HepG2 (cell line): ENCODE measurements around the gene ZNF17. TPM values are rescaled to one million over a fixed set of nuclear protein-coding genes. Genes with fewer than 3 reads are reported as not detected.

Experiments
- CREM ChIP-seq, 2 experiments: sonication (generic) in 1 of 2; formaldehyde crosslinking in 1 of 2; IDR thresholded peaks; 2 replicates each; pipeline versions ENCODE4 v1.4.0 to v1.6.1; 2016 to 2020; ENCODE audit warnings: antibody characterized with exemption in 1 of 2, mild to moderate bottlenecking in 1 of 2, missing genetic modification reagents in 1 of 2
- MTA1 ChIP-seq: sonication (generic); formaldehyde crosslinking; IDR thresholded peaks from 2 replicates; pipeline ENCODE4 v1.4.0; 2020; ENCODE audit warnings: missing genetic modification reagents, mild to moderate bottlenecking, borderline replicate concordance
- NFYB ChIP-seq: sonication (generic); formaldehyde crosslinking; IDR thresholded peaks from 2 replicates; pipeline ENCODE4 v1.4.0; 2020; ENCODE audit warnings: missing genetic modification reagents
- SP5 ChIP-seq: IDR thresholded peaks from 2 replicates; pipeline ENCODE4 v1.6.1; 2016; ENCODE audit warnings: low read depth, borderline replicate concordance
- SYNCRIP ChIP-seq: fragments of 200-400 bp; formaldehyde crosslinking; IDR thresholded peaks from 2 replicates; pipeline ENCODE4 v1.6.1; 2018; ENCODE audit warnings: mild to moderate bottlenecking, low read depth, low read length; ENCODE audit not compliant: insufficient read depth
- ZBTB3 ChIP-seq: sonication (generic); formaldehyde crosslinking; IDR thresholded peaks from 2 replicates; pipeline ENCODE4 v1.4.0; 2020; ENCODE audit warnings: low read depth, mild to moderate bottlenecking, moderate library complexity, missing genetic modification reagents, borderline replicate concordance
- ZFP36L2 ChIP-seq: sonication (generic); formaldehyde crosslinking; IDR thresholded peaks from 2 replicates; pipeline ENCODE4 v1.4.0; 2020; ENCODE audit warnings: missing genetic modification reagents
- ZFP41 ChIP-seq: sonication (generic); formaldehyde crosslinking; IDR thresholded peaks from 2 replicates; pipeline ENCODE4 v1.4.0; 2020; ENCODE audit warnings: mild to moderate bottlenecking, missing genetic modification reagents, borderline replicate concordance
- ZKSCAN5 ChIP-seq: sonication (generic); formaldehyde crosslinking; IDR thresholded peaks from 2 replicates; pipeline ENCODE4 v1.5.1; 2020; ENCODE audit warnings: mild to moderate bottlenecking, missing genetic modification reagents
- ZNF260 ChIP-seq: sonication (generic); formaldehyde crosslinking; IDR thresholded peaks from 2 replicates; pipeline ENCODE4 v1.4.0; 2020; ENCODE audit warnings: missing genetic modification reagents, low read depth, mild to moderate bottlenecking, borderline replicate concordance
- ZNF44 ChIP-seq: sonication (generic); formaldehyde crosslinking; IDR thresholded peaks from 2 replicates; pipeline ENCODE4 v1.5.1; 2020; ENCODE audit warnings: mild to moderate bottlenecking, missing genetic modification reagents
- ZNF441 ChIP-seq: sonication (generic); formaldehyde crosslinking; IDR thresholded peaks from 2 replicates; pipeline ENCODE4 v1.7.0; 2021; ENCODE audit warnings: missing genetic modification reagents, borderline replicate concordance
- ZNF484 ChIP-seq: sonication (generic); formaldehyde crosslinking; IDR thresholded peaks from 2 replicates; pipeline ENCODE4 v1.5.1; 2020; ENCODE audit warnings: mild to moderate bottlenecking, low read depth, missing genetic modification reagents, borderline replicate concordance
- ZNF530 ChIP-seq: sonication (generic); formaldehyde crosslinking; IDR thresholded peaks from 2 replicates; pipeline ENCODE4 v1.5.0; 2020; ENCODE audit warnings: low read depth, mild to moderate bottlenecking, missing genetic modification reagents
- ZNF660 ChIP-seq: sonication (generic); formaldehyde crosslinking; IDR thresholded peaks from 2 replicates; pipeline ENCODE4 v1.5.1; 2020; ENCODE audit warnings: mild to moderate bottlenecking, low read depth, missing genetic modification reagents, borderline replicate concordance
- ZNF781 ChIP-seq: sonication (generic); formaldehyde crosslinking; IDR thresholded peaks from 2 replicates; pipeline ENCODE4 v1.5.1; 2020; ENCODE audit warnings: borderline replicate concordance, mild to moderate bottlenecking, missing genetic modification reagents; ENCODE audit errors: not compliant biosample characterization
- polyA plus RNA-seq, 8 experiments: library from polyadenylated mRNA; depleted of rRNA in 3 of 8; stranded (reverse) in 7 of 8; unstranded in 1 of 8; fragments of >200 nt; fragmentation: Illumina TruSeq in 4 of 8; extraction: Trizol in 4 of 8; gene quantifications; 2 replicates each; pipeline versions ENCODE4 v1.2.1 to v1.2.3, GENCODE V29; 2011 to 2016; ENCODE audit warnings: low read depth in 4 of 8, missing spikeins in 1 of 8, mixed read lengths in 1 of 8; ENCODE audit not compliant: insufficient read depth in 1 of 8
- total RNA-seq, 5 experiments: library from RNA; depleted of rRNA; stranded (reverse); fragments of >200 nt; fragmentation: Illumina TruSeq; extraction: Trizol; gene quantifications; 2 replicates each; pipeline ENCODE4 v1.2.3, GENCODE V29; 2016; ENCODE audit warnings: low read depth in 1 of 5
- TF ChIP-seq, protein P1 (sequence below): sonication (generic); formaldehyde crosslinking; conservative IDR thresholded peaks from 2 replicates; pipeline ENCODE4 v1.8.0; 2022; ENCODE audit warnings: mild to moderate bottlenecking, moderate library complexity, missing genetic modification reagents
- TF ChIP-seq, protein P2 (sequence below): sonication (generic); formaldehyde crosslinking; IDR thresholded peaks from 2 replicates; pipeline ENCODE4 v1.8.1; 2022; ENCODE audit warnings: low read depth, mild to moderate bottlenecking, missing genetic modification reagents
- TF ChIP-seq, protein P3 (sequence below): IDR thresholded peaks from 2 replicates; pipeline ENCODE4 v1.6.1; 2012; ENCODE audit warnings: low read length, improper control_type of control experiment

The ZNF17 gene
- total and polyA plus RNA-seq, 2 of the 13 experiments (the other 11 are each of a cell fraction or from before 2014, with no cell fraction given) = 3.7 to 10.1 TPM

DNA sequence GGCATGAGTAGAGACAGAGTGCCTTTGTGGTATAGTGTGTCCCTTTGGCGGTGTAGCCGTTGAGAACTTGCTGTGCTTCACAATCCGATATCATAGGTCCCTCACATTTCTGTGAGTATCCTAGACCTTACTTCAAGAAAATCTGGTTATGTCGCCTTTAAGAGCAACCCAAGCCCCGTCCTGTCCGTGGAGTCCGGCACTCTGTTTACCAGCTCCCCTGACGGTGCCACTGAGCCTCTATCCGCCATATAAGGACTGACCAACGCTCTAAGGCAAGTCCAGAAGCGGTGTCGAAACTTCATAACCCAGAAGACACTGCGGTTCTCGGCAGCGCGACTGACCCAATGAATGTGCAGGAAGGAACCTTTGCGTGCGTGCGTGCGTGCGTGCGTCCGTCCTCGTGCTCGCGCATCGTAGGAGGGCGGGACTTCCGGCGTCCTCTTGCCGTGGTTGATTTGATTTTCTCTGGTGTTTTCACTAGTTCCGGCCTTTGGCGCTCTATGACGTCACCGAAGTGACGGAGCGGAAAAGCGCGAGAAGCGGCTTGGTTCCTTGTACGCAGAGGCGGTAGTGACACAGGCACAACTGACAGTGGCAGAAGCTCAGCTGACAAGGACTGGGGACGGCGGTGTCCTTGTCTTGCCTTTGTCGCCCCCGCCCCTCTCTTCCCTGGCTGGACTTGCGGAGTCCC is 47.8 kb upstream of the ZNF17 start, which contains the start of the genes TRAPPC2B and ZNF547 (continued):
- TF ChIP-seq, protein P1, sequence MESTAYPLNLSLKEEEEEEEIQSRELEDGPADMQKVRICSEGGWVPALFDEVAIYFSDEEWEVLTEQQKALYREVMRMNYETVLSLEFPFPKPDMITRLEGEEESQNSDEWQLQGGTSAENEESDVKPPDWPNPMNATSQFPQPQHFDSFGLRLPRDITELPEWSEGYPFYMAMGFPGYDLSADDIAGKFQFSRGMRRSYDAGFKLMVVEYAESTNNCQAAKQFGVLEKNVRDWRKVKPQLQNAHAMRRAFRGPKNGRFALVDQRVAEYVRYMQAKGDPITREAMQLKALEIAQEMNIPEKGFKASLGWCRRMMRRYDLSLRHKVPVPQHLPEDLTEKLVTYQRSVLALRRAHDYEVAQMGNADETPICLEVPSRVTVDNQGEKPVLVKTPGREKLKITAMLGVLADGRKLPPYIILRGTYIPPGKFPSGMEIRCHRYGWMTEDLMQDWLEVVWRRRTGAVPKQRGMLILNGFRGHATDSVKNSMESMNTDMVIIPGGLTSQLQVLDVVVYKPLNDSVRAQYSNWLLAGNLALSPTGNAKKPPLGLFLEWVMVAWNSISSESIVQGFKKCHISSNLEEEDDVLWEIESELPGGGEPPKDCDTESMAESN (CRISPR knock-in tag) = peak; percentile 88
- TF ChIP-seq ZNF781 (CRISPR knock-in tag) (peak; percentile 32), ZFP36L2 (no peak), ZNF441 (CRISPR knock-in tag) (no peak; the same call in 1 of the 2 replicates), ZFP41 (CRISPR knock-in tag) (no peak), ZBTB3 (CRISPR knock-in tag) (no peak), ZNF44 (peak; percentile 85; the same call in 1 of the 2 replicates), ZNF530 (CRISPR knock-in tag) (no peak), SP5 (CRISPR knock-in tag) (0 out of 2 replicates have a peak, but pooled peaks have one; percentile 11), MTA1 (CRISPR knock-in tag) (peak; percentile 58; the same call in 1 of the 2 replicates), NFYB (CRISPR knock-in tag) (peak; percentile 92), ZNF484 (CRISPR knock-in tag) (no peak), CREM (IDR thresholded peaks at IDR 0.05) (peak; percentile 99), CREM (CRISPR knock-in tag; IDR thresholded peaks at IDR 0.05) (peak; percentile 81), SYNCRIP (no peak), ZKSCAN5 (CRISPR knock-in tag) (no peak), ZNF660 (CRISPR knock-in tag) (no peak), ZNF260 (CRISPR knock-in tag) (no peak)
- TF ChIP-seq, protein P2, sequence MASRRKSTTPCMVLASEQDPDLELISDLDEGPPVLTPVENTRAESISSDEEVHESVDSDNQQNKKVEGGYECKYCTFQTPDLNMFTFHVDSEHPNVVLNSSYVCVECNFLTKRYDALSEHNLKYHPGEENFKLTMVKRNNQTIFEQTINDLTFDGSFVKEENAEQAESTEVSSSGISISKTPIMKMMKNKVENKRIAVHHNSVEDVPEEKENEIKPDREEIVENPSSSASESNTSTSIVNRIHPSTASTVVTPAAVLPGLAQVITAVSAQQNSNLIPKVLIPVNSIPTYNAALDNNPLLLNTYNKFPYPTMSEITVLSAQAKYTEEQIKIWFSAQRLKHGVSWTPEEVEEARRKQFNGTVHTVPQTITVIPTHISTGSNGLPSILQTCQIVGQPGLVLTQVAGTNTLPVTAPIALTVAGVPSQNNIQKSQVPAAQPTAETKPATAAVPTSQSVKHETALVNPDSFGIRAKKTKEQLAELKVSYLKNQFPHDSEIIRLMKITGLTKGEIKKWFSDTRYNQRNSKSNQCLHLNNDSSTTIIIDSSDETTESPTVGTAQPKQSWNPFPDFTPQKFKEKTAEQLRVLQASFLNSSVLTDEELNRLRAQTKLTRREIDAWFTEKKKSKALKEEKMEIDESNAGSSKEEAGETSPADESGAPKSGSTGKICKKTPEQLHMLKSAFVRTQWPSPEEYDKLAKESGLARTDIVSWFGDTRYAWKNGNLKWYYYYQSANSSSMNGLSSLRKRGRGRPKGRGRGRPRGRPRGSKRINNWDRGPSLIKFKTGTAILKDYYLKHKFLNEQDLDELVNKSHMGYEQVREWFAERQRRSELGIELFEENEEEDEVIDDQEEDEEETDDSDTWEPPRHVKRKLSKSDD (CRISPR knock-in tag) = peak; percentile 99
- TF ChIP-seq, protein P3, sequence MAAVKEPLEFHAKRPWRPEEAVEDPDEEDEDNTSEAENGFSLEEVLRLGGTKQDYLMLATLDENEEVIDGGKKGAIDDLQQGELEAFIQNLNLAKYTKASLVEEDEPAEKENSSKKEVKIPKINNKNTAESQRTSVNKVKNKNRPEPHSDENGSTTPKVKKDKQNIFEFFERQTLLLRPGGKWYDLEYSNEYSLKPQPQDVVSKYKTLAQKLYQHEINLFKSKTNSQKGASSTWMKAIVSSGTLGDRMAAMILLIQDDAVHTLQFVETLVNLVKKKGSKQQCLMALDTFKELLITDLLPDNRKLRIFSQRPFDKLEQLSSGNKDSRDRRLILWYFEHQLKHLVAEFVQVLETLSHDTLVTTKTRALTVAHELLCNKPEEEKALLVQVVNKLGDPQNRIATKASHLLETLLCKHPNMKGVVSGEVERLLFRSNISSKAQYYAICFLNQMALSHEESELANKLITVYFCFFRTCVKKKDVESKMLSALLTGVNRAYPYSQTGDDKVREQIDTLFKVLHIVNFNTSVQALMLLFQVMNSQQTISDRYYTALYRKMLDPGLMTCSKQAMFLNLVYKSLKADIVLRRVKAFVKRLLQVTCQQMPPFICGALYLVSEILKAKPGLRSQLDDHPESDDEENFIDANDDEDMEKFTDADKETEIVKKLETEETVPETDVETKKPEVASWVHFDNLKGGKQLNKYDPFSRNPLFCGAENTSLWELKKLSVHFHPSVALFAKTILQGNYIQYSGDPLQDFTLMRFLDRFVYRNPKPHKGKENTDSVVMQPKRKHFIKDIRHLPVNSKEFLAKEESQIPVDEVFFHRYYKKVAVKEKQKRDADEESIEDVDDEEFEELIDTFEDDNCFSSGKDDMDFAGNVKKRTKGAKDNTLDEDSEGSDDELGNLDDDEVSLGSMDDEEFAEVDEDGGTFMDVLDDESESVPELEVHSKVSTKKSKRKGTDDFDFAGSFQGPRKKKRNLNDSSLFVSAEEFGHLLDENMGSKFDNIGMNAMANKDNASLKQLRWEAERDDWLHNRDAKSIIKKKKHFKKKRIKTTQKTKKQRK = no peak
